Parathyroid adenoma (tissue), 2 donors: ENCODE measurements around the gene CEBPG.

Source experiments
- H2AFZ ChIP-seq: fragments of 300-600 bp; sonication (generic); one replicate; pipeline ENCODE4 v1.7.0; 2017; ENCODE audit warnings: antibody characterized with exemption, mild to moderate bottlenecking
- H3K27ac ChIP-seq: fragments of 300-600 bp; sonication (generic); one replicate; pipeline ENCODE4 v1.7.0; 2017
- H3K27me3 ChIP-seq: fragments of 300-600 bp; sonication (generic); one replicate; pipeline ENCODE4 v1.7.0; 2017; ENCODE audit warnings: low read length; ENCODE audit not compliant: control insufficient read depth, insufficient read depth
- H3K36me3 ChIP-seq: fragments of 300-600 bp; sonication (generic); one replicate; pipeline ENCODE4 v1.7.0; 2017; ENCODE audit warnings: low read length; ENCODE audit not compliant: control insufficient read depth, insufficient read depth
- H3K4me1 ChIP-seq: fragments of 300-600 bp; sonication (generic); one replicate; pipeline ENCODE4 v1.7.0; 2017; ENCODE audit warnings: control low read depth
- H3K4me2 ChIP-seq: fragments of 300-600 bp; sonication (generic); one replicate; pipeline ENCODE4 v1.7.0; 2017; ENCODE audit warnings: low read length
- H3K4me3 ChIP-seq: fragments of 300-600 bp; sonication (generic); one replicate; pipeline ENCODE4 v1.7.0; 2017; ENCODE audit warnings: low read depth, low read length
- H3K79me2 ChIP-seq: fragments of 300-600 bp; sonication (generic); one replicate; pipeline ENCODE4 v1.7.0; 2017; ENCODE audit warnings: control low read depth
- H3K9ac ChIP-seq: fragments of 300-600 bp; sonication (generic); one replicate; pipeline ENCODE4 v1.7.0; 2017; ENCODE audit warnings: mild to moderate bottlenecking
- H3K9me3 ChIP-seq: fragments of 300-600 bp; sonication (generic); one replicate; pipeline ENCODE4 v1.7.0; 2017; ENCODE audit warnings: low read length; ENCODE audit not compliant: control insufficient read depth
- CTCF ChIP-seq: fragments of 300-600 bp; sonication (generic); IDR thresholded peaks from one replicate; pipeline ENCODE4 v1.7.0; 2017; ENCODE audit warnings: antibody characterized with exemption, mild to moderate bottlenecking
- donor health status: primary hyperparathyroidism.

Gene CEBPG

GRCh38 chr19:33339016-33339984 is 34.2 kb upstream of the CEBPG start:
- H3K27ac ChIP-seq, result no peak overlapping the region
- H3K4me1 ChIP-seq, result no peaks in the 10 kb centered on the region
- H3K9me3 ChIP-seq, result no peaks in the 10 kb centered on the region
- no peaks in the 10 kb centered on the region for H3K36me3 ChIP-seq
- no peaks in the 10 kb centered on the region for H3K27me3 ChIP-seq
- H3K9ac ChIP-seq, result no peak overlapping the region
- no peak overlapping the region for H2AFZ ChIP-seq
- H3K79me2 ChIP-seq, result no peaks in the 10 kb centered on the region
- no peak overlapping the region for H3K4me2 ChIP-seq
- TF ChIP-seq CTCF, result no peak
- H3K4me3 ChIP-seq, result no peak overlapping the region

DNA sequence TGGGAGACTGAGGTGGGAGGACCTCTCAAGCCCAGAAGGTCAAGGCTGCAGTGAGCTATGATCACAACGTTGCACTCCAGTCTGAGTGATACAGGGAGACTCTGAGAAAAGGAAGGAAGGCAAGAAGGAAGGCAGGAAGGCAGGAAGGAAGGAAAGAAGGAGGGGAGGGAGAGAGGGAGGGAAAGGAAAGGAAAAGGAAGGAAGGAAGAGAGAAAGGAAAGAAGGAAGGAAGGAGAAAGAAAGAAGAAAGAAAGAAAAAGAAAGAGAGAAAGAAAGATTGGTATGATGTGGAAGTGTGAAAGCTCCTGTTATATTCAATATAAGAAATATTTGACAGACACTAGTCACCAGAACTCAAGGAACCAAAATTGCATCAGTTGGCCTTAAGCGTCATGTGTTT is 32.5 kb upstream of the CEBPG start:
- Histone ChIP-seq H3K27me3 (no peaks in the 10 kb centered on the region), H3K27ac (no peak overlapping the region), H3K4me3 (no peak overlapping the region), H3K79me2 (no peaks in the 10 kb centered on the region), H3K9ac (no peak overlapping the region), H3K9me3 (no peaks in the 10 kb centered on the region), H2AFZ (no peak overlapping the region), H3K4me2 (no peak overlapping the region), H3K4me1 (no peaks in the 10 kb centered on the region), H3K36me3 (no peaks in the 10 kb centered on the region)
- no peak for TF ChIP-seq CTCF

DNA sequence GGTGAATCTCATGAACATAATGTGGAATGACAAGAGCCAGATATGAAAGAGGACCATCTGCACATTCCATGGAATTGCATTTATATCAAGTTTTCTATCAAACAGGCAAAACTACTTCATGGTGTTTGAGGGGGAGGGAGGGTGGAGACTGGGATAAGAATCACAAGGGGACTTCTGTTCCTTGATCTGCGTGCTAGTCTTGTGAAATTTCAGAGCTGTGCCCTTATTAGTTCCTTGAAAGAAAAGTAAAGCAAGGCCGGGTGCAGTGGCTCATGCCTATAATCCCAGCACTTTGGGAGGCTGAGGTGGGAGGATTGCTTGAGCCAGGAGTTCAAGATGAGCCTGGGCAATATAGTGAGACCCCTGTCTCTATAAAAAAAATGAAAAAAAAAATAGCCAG is 30.2 kb upstream of the CEBPG start:
- H3K4me3 ChIP-seq, result no peak overlapping the region
- no peaks in the 10 kb centered on the region for H3K36me3 ChIP-seq

GRCh38 chr19:33343859-33344572 is 29.5 kb upstream of the CEBPG start:
- no peak for TF ChIP-seq CTCF
- Histone ChIP-seq H3K9me3 (no peaks in the 10 kb centered on the region), H3K27ac (no peak overlapping the region), H2AFZ (no peak overlapping the region), H3K4me3 (no peak overlapping the region), H3K36me3 (no peaks in the 10 kb centered on the region), H3K9ac (no peak overlapping the region), H3K27me3 (no peaks in the 10 kb centered on the region), H3K4me1 (no peaks in the 10 kb centered on the region), H3K79me2 (no peaks in the 10 kb centered on the region), H3K4me2 (no peak overlapping the region)

More for the DNA sequence above, 30.2 kb upstream of the CEBPG start:
- Histone ChIP-seq H3K4me1 (no peaks in the 10 kb centered on the region), H3K27me3 (no peaks in the 10 kb centered on the region), H3K4me2 (no peak overlapping the region), H3K79me2 (no peaks in the 10 kb centered on the region), H3K9me3 (no peaks in the 10 kb centered on the region), H2AFZ (no peak overlapping the region), H3K27ac (no peak overlapping the region), H3K9ac (no peak overlapping the region)
- no peak for TF ChIP-seq CTCF
